CD14-positive monocyte (primary cell): Measurements from ENCODE around the gene MRPS11. TPM values are rescaled to one million over a fixed set of nuclear protein-coding genes. Genes with fewer than 3 reads are reported as not detected.

Experiments used
- DNase-seq, 3 donors: peaks; one replicate each; pipeline ENCODE4 v3.0.0-alpha.2; 2011 to 2022
- H2AFZ ChIP-seq: 2 replicates; pipeline ENCODE4 v1.6.0; 2012; ENCODE audit warnings: mild to moderate bottlenecking, low read depth, low read length, inconsistent platforms; ENCODE audit not compliant: insufficient read depth, poor library complexity, severe bottlenecking
- H3K27ac ChIP-seq, 2 donors: 1 replicate in 1 of 2; 2 replicates in 1 of 2; pipeline ENCODE4 v1.5.1; 2012 to 2013; ENCODE audit warnings: low read length in 2 of 2, control low read depth in 1 of 2, inconsistent platforms in 1 of 2, low read depth in 1 of 2, mild to moderate bottlenecking in 1 of 2
- H3K27me3 ChIP-seq, 2 donors: one replicate each; pipeline versions ENCODE4 v1.6.0 to v1.6.1; 2011 to 2013; ENCODE audit warnings: low read length in 2 of 2; ENCODE audit not compliant: control insufficient read depth in 2 of 2, insufficient read depth in 2 of 2
- H3K36me3 ChIP-seq, 2 donors: replicated peaks in 1 of 2; 1 replicate in 1 of 2; 2 replicates in 1 of 2; pipeline versions ENCODE4 v1.5.1 to v1.6.1; 2012 to 2013; ENCODE audit warnings: low read length in 2 of 2, control low read depth in 1 of 2, inconsistent platforms in 1 of 2, mild to moderate bottlenecking in 1 of 2; ENCODE audit not compliant: insufficient read depth in 2 of 2, control insufficient read depth in 1 of 2
- H3K4me1 ChIP-seq, 2 donors: 1 replicate in 1 of 2; 2 replicates in 1 of 2; pipeline versions ENCODE4 v1.5.1 to v1.6.1; 2012 to 2013; ENCODE audit warnings: low read length in 2 of 2, control low read depth in 1 of 2, inconsistent platforms in 1 of 2, mild to moderate bottlenecking in 1 of 2, moderate library complexity in 1 of 2; ENCODE audit not compliant: insufficient read depth in 2 of 2, control insufficient read depth in 1 of 2
- H3K4me2 ChIP-seq: replicated peaks from 2 replicates; pipeline ENCODE3; 2012; ENCODE audit warnings: low read length, moderate library complexity, mild to moderate bottlenecking; ENCODE audit not compliant: poor library complexity, severe bottlenecking; ENCODE audit errors: extremely low read depth
- H3K4me3 ChIP-seq, 3 experiments: fragments of 200-600 bp in 1 of 3; sonication (generic) in 1 of 3; replicated peaks in 1 of 3; 1 replicate in 2 of 3; 2 replicates in 1 of 3; pipeline ENCODE4 v1.5.1; 2011 to 2013; ENCODE audit warnings: low read length in 3 of 3, mild to moderate bottlenecking in 3 of 3, control low read depth in 2 of 3, low read depth in 2 of 3, inconsistent platforms in 1 of 3, moderate library complexity in 1 of 3
- H3K79me2 ChIP-seq: 2 replicates; pipeline ENCODE4 v1.6.0; 2012; ENCODE audit warnings: mild to moderate bottlenecking, control low read depth, inconsistent platforms, low read length, moderate library complexity; ENCODE audit not compliant: insufficient read depth
- H3K9ac ChIP-seq: 2 replicates; pipeline ENCODE4 v1.6.0; 2017; ENCODE audit warnings: low read length, mild to moderate bottlenecking; ENCODE audit not compliant: insufficient read depth, poor library complexity, severe bottlenecking
- H3K9me3 ChIP-seq, 2 donors: replicated peaks in 1 of 2; 1 replicate in 1 of 2; 2 replicates in 1 of 2; pipeline versions ENCODE4 v1.5.1 to v1.6.1; 2012 to 2013; ENCODE audit warnings: low read length in 2 of 2, control low read depth in 1 of 2; ENCODE audit not compliant: control insufficient read depth in 1 of 2, insufficient read depth in 1 of 2
- H4K20me1 ChIP-seq: 2 replicates; pipeline ENCODE4 v1.6.0; 2012; ENCODE audit warnings: mild to moderate bottlenecking, low read length, control low read depth, moderate library complexity; ENCODE audit not compliant: insufficient read depth
- H3K27ac Mint-ChIP-seq, 7 donors: one replicate each; pipeline ENCODE4 v1.8.0; 2020; ENCODE audit warnings: mild to moderate bottlenecking in 7 of 7, mixed read lengths in 7 of 7, moderate library complexity in 6 of 7, inconsistent platforms in 2 of 7
- H3K27me3 Mint-ChIP-seq, 3 donors: one replicate each; pipeline ENCODE4 v1.8.0; 2021 to 2022; ENCODE audit warnings: low read depth in 3 of 3, mild to moderate bottlenecking in 3 of 3, mixed read lengths in 3 of 3, moderate library complexity in 3 of 3, inconsistent platforms in 1 of 3
- H3K36me3 Mint-ChIP-seq, 2 donors: one replicate each; pipeline ENCODE4 v1.8.0; 2020; ENCODE audit warnings: mixed read lengths in 2 of 2, inconsistent platforms in 1 of 2, mild to moderate bottlenecking in 1 of 2
- H3K4me1 Mint-ChIP-seq: one replicate; pipeline ENCODE4 v1.8.0; 2020; ENCODE audit warnings: mild to moderate bottlenecking, mixed read lengths
- H3K4me3 Mint-ChIP-seq, 2 donors: one replicate each; pipeline ENCODE4 v1.8.0; 2020; ENCODE audit warnings: mild to moderate bottlenecking in 2 of 2, mixed read lengths in 2 of 2, moderate library complexity in 1 of 2
- H3K9me3 Mint-ChIP-seq, 7 donors: one replicate each; pipeline ENCODE4 v1.8.0; 2020 to 2022; ENCODE audit warnings: mixed read lengths in 7 of 7, mild to moderate bottlenecking in 6 of 7, moderate library complexity in 6 of 7, inconsistent platforms in 2 of 7
- WGBS: methylation state at CpG from one replicate; pipeline ENCODE4 v1.1.5; 2013; ENCODE audit warnings: missing lambda C conversion rate; ENCODE audit not compliant: insufficient coverage; 5-methylcytosine and 5-hydroxymethylcytosine counted together
- intact Hi-C, 2 donors: fragments of 100-400 bp; cut with micrococcal nuclease; formaldehyde crosslinking; loops; one replicate each; pipeline versions ENCODE4 v1.15.0 to v1.15.1; 2023
- polyA minus RNA-seq: library from RNA; depleted of rRNA, polyadenylated mRNA; stranded (reverse); fragments of >200 nt; gene quantifications from 2 replicates; pipeline ENCODE4 v1.2.3, GENCODE V29; 2012
- polyA plus RNA-seq, 3 donors: library from polyadenylated mRNA; depleted of rRNA in 1 of 3; unstranded in 2 of 3; stranded (reverse) in 1 of 3; fragments of 300-500 nt in 2 of 3; fragments of >200 nt in 1 of 3; fragmentation: Illumina TruSeq in 2 of 3; gene quantifications; 1 replicate in 2 of 3; 2 replicates in 1 of 3; pipeline ENCODE4 v1.2.3, GENCODE V29; 2012 to 2021
- total RNA-seq, 12 experiments: library from RNA in 1 of 12; stranded (reverse) in 1 of 12; fragments of 120-200 nt in 1 of 12; gene quantifications; one replicate each; pipeline ENCODE4 v1.2.4 and lab custom pipeline; 2013 to 2026; ENCODE audit warnings: mixed read lengths in 6 of 12, inconsistent platforms in 1 of 12
- TF ChIP-seq, protein P1 (sequence below): fragments of 200-600 bp; IDR thresholded peaks from one replicate; pipeline ENCODE4 v1.8.0; 2022; ENCODE audit warnings: antibody characterized with exemption, mild to moderate bottlenecking

The MRPS11 gene
- total RNA-seq (2013), result 46.3 TPM
- polyA plus RNA-seq (10 to 100 TPM; 31.1 to 70.2 (median 65.2) TPM), polyA minus RNA-seq (12.9 and 22.8 TPM in 2 replicates), total RNA-seq (lab: John Stamatoyannopoulos, UW) (4.1 to 13.6 (median 8.3) reads per million in 11 experiments)

DNA sequence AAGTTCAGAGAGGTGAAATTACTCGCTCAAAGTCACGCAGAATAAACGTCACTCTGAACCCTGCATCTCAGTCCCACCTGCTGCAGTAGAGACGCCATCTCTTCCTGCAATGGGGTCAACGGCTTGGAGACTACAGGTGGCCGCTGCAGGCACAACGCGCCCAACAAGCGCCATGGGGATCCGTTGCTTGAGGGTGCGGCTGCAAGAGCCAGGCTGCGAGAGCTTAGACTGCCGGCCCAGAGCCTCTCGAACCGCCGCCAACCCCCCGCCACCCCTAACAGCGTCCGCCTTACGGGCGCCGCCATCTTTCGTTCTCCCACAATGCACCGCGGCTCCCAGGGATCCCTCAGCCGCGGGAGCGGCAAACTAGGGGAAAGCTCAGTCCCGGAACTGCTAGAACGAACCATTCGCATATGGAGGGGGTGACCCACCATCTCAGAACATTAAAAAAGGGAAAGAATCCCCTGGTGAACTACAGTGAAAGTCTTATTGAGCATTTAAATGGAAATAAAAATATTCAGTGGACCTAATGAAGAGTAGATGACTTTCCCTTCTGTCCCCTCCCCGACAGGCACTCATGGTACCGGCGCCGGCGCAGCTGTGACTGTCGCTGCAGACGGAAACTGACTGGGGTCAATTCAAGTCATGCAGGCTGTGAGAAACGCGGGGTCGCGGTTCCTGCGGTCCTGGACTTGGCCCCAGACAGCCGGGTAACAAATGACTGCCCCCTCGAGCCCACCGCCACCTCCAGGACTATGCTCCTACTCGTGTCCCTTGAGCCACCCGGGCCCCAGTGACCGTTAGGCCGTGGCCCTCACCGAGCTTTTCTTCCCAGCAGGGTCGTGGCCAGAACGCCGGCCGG lies at the start of gene MRPS11, which contains the start of gene MRPL46:
Gene MRPS11 (plus strand): TSS at position 636 of the 862 bp plus-strand sequence. CDS start 10 bp downstream, at position 646.
Gene MRPL46 (minus strand): TSS at position 316 of the 862 bp plus-strand sequence. CDS start 11 bp downstream, at position 305.
- TF ChIP-seq, protein P1, sequence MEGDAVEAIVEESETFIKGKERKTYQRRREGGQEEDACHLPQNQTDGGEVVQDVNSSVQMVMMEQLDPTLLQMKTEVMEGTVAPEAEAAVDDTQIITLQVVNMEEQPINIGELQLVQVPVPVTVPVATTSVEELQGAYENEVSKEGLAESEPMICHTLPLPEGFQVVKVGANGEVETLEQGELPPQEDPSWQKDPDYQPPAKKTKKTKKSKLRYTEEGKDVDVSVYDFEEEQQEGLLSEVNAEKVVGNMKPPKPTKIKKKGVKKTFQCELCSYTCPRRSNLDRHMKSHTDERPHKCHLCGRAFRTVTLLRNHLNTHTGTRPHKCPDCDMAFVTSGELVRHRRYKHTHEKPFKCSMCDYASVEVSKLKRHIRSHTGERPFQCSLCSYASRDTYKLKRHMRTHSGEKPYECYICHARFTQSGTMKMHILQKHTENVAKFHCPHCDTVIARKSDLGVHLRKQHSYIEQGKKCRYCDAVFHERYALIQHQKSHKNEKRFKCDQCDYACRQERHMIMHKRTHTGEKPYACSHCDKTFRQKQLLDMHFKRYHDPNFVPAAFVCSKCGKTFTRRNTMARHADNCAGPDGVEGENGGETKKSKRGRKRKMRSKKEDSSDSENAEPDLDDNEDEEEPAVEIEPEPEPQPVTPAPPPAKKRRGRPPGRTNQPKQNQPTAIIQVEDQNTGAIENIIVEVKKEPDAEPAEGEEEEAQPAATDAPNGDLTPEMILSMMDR, result no peak
- H3K27ac ChIP-seq, result peak within 1 kb of the TSS; percentile 60 to 96
- H3K36me3 Mint-ChIP-seq, result peaks cover 33 to 36% of the 10 kb centered on the region in 2 donors
- peaks cover 31% of the 10 kb centered on the region for H3K79me2 ChIP-seq
- H3K4me3 ChIP-seq, result peak within 1 kb of the TSS; percentile 91 to 95 (median 92)
- H3K27me3 Mint-ChIP-seq, result no peaks in the 10 kb centered on the region
- intact Hi-C loops, result loop anchor here (5.0 to 10.0 kb wide), 3 partner anchors 80 to 1107 kb away; partner anchors contain the start of genes AEN (in 2 of the 2), DET1 (in 1 of the 2) and TICRR (in 1 of the 2)
- WGBS, result 0% methylated on average over 41 of the region's 55 CpGs
- peak within 1 kb of the TSS; percentile 92 for H3K4me2 ChIP-seq
- peak within 1 kb of the TSS; percentile 84 for H3K9ac ChIP-seq
- peaks cover 15 to 27% of the 10 kb centered on the region in 2 donors for H3K4me1 ChIP-seq
- no peaks in the 10 kb centered on the region for H3K27me3 ChIP-seq
- no peaks in the 10 kb centered on the region for H3K9me3 ChIP-seq
- H3K4me3 Mint-ChIP-seq, result peak within 1 kb of the TSS; percentile 86 to 95
- H3K36me3 ChIP-seq, result peaks cover 27 to 50% of the 10 kb centered on the region in 2 donors
- no peaks in the 10 kb centered on the region for H3K9me3 Mint-ChIP-seq
- peak within 1 kb of the TSS; percentile 97 for H2AFZ ChIP-seq
- peaks cover 20% of the 10 kb centered on the region for H3K4me1 Mint-ChIP-seq
- DNase-seq, result peak; percentile 79 to 86 (median 81)
- peak within 1 kb of the TSS; percentile 91 to 99 (median 98) for H3K27ac Mint-ChIP-seq
- H4K20me1 ChIP-seq, result no peaks in the 10 kb centered on the region

DNA sequence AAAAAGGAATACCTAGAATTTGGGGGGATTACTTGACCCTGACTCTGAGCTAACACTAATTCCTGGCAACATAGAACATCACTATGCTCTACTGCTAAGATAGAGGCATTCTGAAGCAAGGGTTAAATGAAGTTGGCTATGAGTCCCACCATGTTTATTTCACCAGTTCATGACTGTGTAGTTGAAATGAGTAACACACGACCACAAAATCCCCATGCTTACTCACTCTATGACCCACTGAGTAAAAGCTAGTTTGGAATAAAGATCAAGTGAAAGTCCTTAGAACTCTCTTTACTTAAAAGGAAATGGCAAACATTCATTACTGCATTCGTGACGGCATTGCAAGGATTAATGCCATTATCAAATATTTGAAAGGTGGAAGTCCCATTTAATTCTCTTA lies 47.7 kb upstream of the MRPS11 start:
- intact Hi-C loops, result no loop called here
- peaks cover 0 to 6% (median 2%) of the 10 kb centered on the region in 7 donors for H3K9me3 Mint-ChIP-seq

More for the DNA sequence above, 47.7 kb upstream of the MRPS11 start:
- Mint-ChIP-seq H3K4me3 (no peak overlapping the region), H3K27me3 (peaks cover 2 to 9% (median 9%) of the 10 kb centered on the region in 3 donors), H3K4me1 (no peaks in the 10 kb centered on the region), H3K27ac (no peak overlapping the region), H3K36me3 (no peaks in the 10 kb centered on the region)
- Histone ChIP-seq H3K4me1 (no peaks in the 10 kb centered on the region), H3K9ac (no peak overlapping the region), H3K27me3 (no peaks in the 10 kb centered on the region), H3K79me2 (no peaks in the 10 kb centered on the region), H3K4me3 (no peak overlapping the region), H3K36me3 (no peaks in the 10 kb centered on the region), H4K20me1 (no peaks in the 10 kb centered on the region), H3K27ac (no peak overlapping the region), H3K9me3 (peaks cover 0 to 2% of the 10 kb centered on the region in 2 donors), H2AFZ (no peak overlapping the region), H3K4me2 (no peak overlapping the region)
- no peak for DNase-seq
- TF ChIP-seq, protein P1, result no peak
- WGBS, result no CpG with 5 or more reads among the region's 3 CpGs
